Nephron (organoid): ENCODE data around the gene DLST.
A peak's percentile ranks its signal among the peaks of the same experiment; 100 is the strongest.

Experiments used
- H3K27ac Mint-ChIP-seq, 3 experiments: 2 replicates each; pipeline ENCODE4 v1.8.0; 2020; ENCODE audit warnings: mixed read lengths in 3 of 3, mild to moderate bottlenecking in 2 of 3, moderate library complexity in 1 of 3
- H3K27me3 Mint-ChIP-seq: 2 replicates; pipeline ENCODE4 v1.8.0; 2021; ENCODE audit warnings: low read depth, mild to moderate bottlenecking, moderate library complexity, mixed read lengths
- H3K36me3 Mint-ChIP-seq: 2 replicates; pipeline ENCODE4 v1.8.0; 2020; ENCODE audit warnings: low read depth, mixed read lengths
- H3K4me1 Mint-ChIP-seq: 2 replicates; pipeline ENCODE4 v1.8.0; 2020; ENCODE audit warnings: mixed read lengths
- H3K4me3 Mint-ChIP-seq, 3 experiments: 2 replicates each; pipeline ENCODE4 v1.8.0; 2020; ENCODE audit warnings: mild to moderate bottlenecking in 3 of 3, mixed read lengths in 3 of 3, moderate library complexity in 2 of 3
- H3K9me3 Mint-ChIP-seq: 2 replicates; pipeline ENCODE4 v1.8.0; 2020; ENCODE audit warnings: mixed read lengths
- CTCF ChIP-seq, 3 experiments: fragments of 200-600 bp; sonication (generic); IDR thresholded peaks; one replicate each; pipeline ENCODE4 v1.5.0; 2021; ENCODE audit warnings: antibody characterized with exemption in 3 of 3; ENCODE audit not compliant: unreplicated experiment in 3 of 3

Gene DLST

GRCh38 chr14:74951443-74952179 is 69.9 kb downstream of the DLST start:
- TF ChIP-seq CTCF (IDR thresholded peaks at IDR 0.05; ENCODE audit: unreplicated experiment in 3 of 3) = no peak
- no peaks in the 10 kb centered on the region for H3K9me3 Mint-ChIP-seq
- peaks cover 8% of the 10 kb centered on the region for H3K36me3 Mint-ChIP-seq
- peaks cover 59% of the 10 kb centered on the region for H3K4me1 Mint-ChIP-seq
- peaks cover 4% of the 10 kb centered on the region for H3K27me3 Mint-ChIP-seq
- H3K4me3 Mint-ChIP-seq = peak overlapping the region; percentile 47 to 82 (median 76)
- peak overlapping the region; percentile 95 to 98 (median 96) for H3K27ac Mint-ChIP-seq

- Mint-ChIP-seq H3K4me1 (peaks cover 63% of the 10 kb centered on the region), H3K27me3 (peaks cover 4% of the 10 kb centered on the region), H3K27ac (peak overlapping the region; percentile 59 to 95 (median 77)), H3K9me3 (no peaks in the 10 kb centered on the region), H3K36me3 (peaks cover 6% of the 10 kb centered on the region), H3K4me3 (peak overlapping the region; percentile 35 to 82 (median 82))
- no peak for TF ChIP-seq CTCF (IDR thresholded peaks at IDR 0.05; ENCODE audit: unreplicated experiment in 3 of 3)
Observed at GRCh38 chr14:74952180-74952665, 70.5 kb downstream of the DLST start.

- Mint-ChIP-seq H3K4me3 (peak overlapping the region; percentile 78 to 82 (median 82)), H3K36me3 (peaks cover 6% of the 10 kb centered on the region), H3K4me1 (peaks cover 63% of the 10 kb centered on the region), H3K27me3 (peaks cover 4% of the 10 kb centered on the region), H3K27ac (peak overlapping the region; percentile 74 to 90 (median 77)), H3K9me3 (no peaks in the 10 kb centered on the region)
- TF ChIP-seq CTCF (IDR thresholded peaks at IDR 0.05; ENCODE audit: unreplicated experiment in 3 of 3) = no peak
Observed at GRCh38 chr14:74952697-74953484, 71.2 kb downstream of the DLST start.
